ENCODE data around the gene CDIP1.

DNA sequence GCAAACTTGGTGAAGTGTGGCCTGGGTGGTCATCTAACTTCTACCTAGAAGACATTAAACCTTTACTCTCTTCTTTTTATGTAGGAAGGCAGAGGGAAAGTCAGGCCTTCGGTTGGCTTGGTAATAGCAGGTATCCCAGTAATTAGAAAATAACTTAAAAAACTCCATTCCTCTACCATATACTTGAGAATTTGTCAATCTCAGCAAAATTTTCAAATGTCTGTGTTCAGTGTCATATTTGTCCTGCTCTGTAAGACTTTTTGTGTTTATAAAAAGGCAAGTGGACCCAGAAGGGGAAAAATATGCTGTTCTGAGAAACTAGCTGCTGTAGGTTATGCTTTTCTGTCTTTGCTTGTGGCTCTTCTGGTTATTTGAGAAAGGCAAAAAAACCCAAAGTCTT is 56.6 kb downstream of the CDIP1 start:
- TF ChIP-seq POLR2A (IDR thresholded peaks at IDR 0.05; ENCODE audit: low read depth, low read length) (no peak), PAX5 (IDR thresholded peaks at IDR 0.05; ENCODE audit: insufficient read depth, low read length, severe bottlenecking) (no peak), SPI1 (IDR thresholded peaks at IDR 0.05; ENCODE audit: low read depth, low read length) (no peak), TAF1 (IDR thresholded peaks at IDR 0.05; ENCODE audit: low read depth, low read length) (no peak)

Data from GM12891 (cell line).